A673 (cell line): ENCODE data around the gene EPB41.

Experiments
- CTCF ChIP-seq: fragments of 300-800, 200-600 bp; sonication (generic); conservative IDR thresholded peaks from 2 replicates; pipeline ENCODE4 v1.5.1; 2017; ENCODE audit warnings: low read depth, mild to moderate bottlenecking, antibody characterized with exemption, low read length, moderate library complexity, mixed read lengths
- EZH2 ChIP-seq: fragments of 200-600 bp; sonication (generic); IDR thresholded peaks from 2 replicates; pipeline ENCODE4 v1.6.1; 2017; ENCODE audit warnings: borderline replicate concordance, low read depth, mild to moderate bottlenecking, mixed read lengths, antibody characterized with exemption, low read length; ENCODE audit not compliant: poor library complexity, severe bottlenecking

DNA sequence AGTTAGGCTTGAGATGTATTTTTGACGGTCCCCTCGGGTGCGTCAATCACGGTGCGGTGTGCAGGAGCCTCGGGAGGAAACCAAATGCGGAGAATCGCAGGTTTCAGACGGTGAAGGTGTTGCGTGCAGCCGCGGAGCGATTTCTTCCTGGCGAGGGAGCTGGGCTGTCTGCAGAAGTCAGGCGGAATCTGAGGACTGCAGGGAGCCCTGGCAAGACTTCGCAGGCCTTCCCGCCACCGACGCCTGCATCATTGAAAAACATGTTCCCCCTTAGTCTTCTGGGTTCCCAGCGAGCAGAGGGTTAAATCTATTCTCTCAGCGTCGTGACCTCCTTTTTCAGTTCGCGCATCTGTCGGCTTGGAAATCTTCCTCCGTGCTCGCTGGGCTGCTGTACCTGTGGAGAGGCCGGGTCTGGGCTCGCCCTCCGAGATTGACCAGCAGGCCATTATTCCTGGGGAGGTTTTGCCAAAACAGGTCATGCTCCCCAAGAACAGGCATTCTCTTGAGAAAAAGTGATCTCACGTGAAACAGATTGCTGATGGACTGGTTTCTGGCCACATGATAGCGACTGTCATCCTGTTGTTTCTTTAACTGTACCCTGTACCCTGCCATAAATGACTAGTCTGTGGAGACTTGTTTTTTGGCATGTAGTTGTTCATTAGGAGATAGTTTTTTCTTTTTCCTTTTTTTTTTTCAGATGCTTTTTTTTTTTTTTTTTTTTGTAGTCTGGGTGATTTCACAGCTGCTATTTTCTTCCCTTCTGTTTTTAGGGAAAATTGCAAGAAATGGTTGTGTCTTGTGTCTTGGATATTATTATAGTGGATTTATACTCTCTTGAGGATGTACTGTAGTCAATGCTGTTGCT is 894 bp downstream of the EPB41 start:
- TF ChIP-seq CTCF (no peak), EZH2 (no peak)
